GM23338 (cell line): ENCODE data around the gene BICC1. TPM values are rescaled to one million over a fixed set of nuclear protein-coding genes. Genes with fewer than 3 reads are reported as not detected.

ENCODE experiments used
- ATAC-seq: fragments of 200-7000 bp; cut with Tn5 transposase; 3 replicates; pipeline ENCODE4 v1.9.1; 2020
- DNase-seq: peaks from one replicate; pipeline ENCODE4 v3.0.0-alpha.2; 2015; ENCODE audit warnings: low spot score
- H2AFZ ChIP-seq: fragments of 200-600 bp; sonication (generic); 2 replicates; pipeline ENCODE4 v1.8.0; 2016; ENCODE audit warnings: antibody characterized with exemption, mild to moderate bottlenecking, moderate library complexity
- H3F3A ChIP-seq: fragments of 200-600 bp; sonication (generic); replicated peaks from 2 replicates; pipeline ENCODE4 v1.8.0; 2017; ENCODE audit warnings: antibody characterized with exemption, mixed run types, low read depth
- H3K27ac ChIP-seq: fragments of 200-600 bp; sonication (generic); 2 replicates; pipeline ENCODE4 v1.6.1; 2016; ENCODE audit warnings: low read depth
- H3K27me3 ChIP-seq: fragments of 200-600 bp; sonication (generic); 2 replicates; pipeline ENCODE4 v1.8.0; 2016; ENCODE audit warnings: mild to moderate bottlenecking, mixed run types, moderate library complexity; ENCODE audit not compliant: insufficient read depth
- H3K36me3 ChIP-seq: fragments of 200-600 bp; sonication (generic); 2 replicates; pipeline ENCODE4 v1.8.0; 2016; ENCODE audit warnings: mild to moderate bottlenecking; ENCODE audit not compliant: insufficient read depth
- H3K4me1 ChIP-seq: fragments of 200-600 bp; sonication (generic); 2 replicates; pipeline ENCODE4 v1.8.0; 2016; ENCODE audit warnings: mild to moderate bottlenecking, moderate library complexity; ENCODE audit not compliant: insufficient read depth
- H3K4me2 ChIP-seq: fragments of 200-600 bp; sonication (generic); 2 replicates; pipeline ENCODE4 v1.7.1; 2017; ENCODE audit warnings: mixed run types
- H3K4me3 ChIP-seq: fragments of 200-600 bp; sonication (generic); 2 replicates; pipeline ENCODE4 v1.6.1; 2016; ENCODE audit warnings: mixed run types
- H3K79me2 ChIP-seq: fragments of 200-600 bp; sonication (generic); replicated peaks from 2 replicates; pipeline ENCODE4 v1.8.0; 2017; ENCODE audit warnings: mild to moderate bottlenecking; ENCODE audit not compliant: insufficient read depth
- H3K9me2 ChIP-seq: fragments of 200-600 bp; sonication (generic); 2 replicates; pipeline ENCODE4 v1.8.0; 2017; ENCODE audit not compliant: insufficient read depth
- H4K20me1 ChIP-seq: fragments of 200-600 bp; sonication (generic); replicated peaks from 2 replicates; pipeline ENCODE4 v1.8.0; 2017; ENCODE audit warnings: mild to moderate bottlenecking; ENCODE audit not compliant: insufficient read depth
- H3K27ac Mint-ChIP-seq: 2 replicates; pipeline ENCODE4 v1.8.0; 2020; ENCODE audit warnings: inconsistent platforms, mild to moderate bottlenecking, moderate library complexity, mixed read lengths
- H3K27me3 Mint-ChIP-seq: 3 replicates; pipeline ENCODE4 v1.8.0; 2022; ENCODE audit warnings: low read depth, mild to moderate bottlenecking, moderate library complexity, mixed read lengths, inconsistent platforms; ENCODE audit not compliant: insufficient read depth, poor library complexity
- H3K36me3 Mint-ChIP-seq: 3 replicates; pipeline ENCODE4 v1.8.0; 2021; ENCODE audit warnings: low read depth, mild to moderate bottlenecking, inconsistent platforms, moderate library complexity, mixed read lengths
- H3K4me1 Mint-ChIP-seq: 3 replicates; pipeline ENCODE4 v1.8.0; 2020; ENCODE audit warnings: mild to moderate bottlenecking, inconsistent platforms, mixed read lengths
- H3K4me3 Mint-ChIP-seq: 3 replicates; pipeline ENCODE4 v1.8.0; 2021; ENCODE audit warnings: moderate library complexity, mild to moderate bottlenecking, inconsistent platforms, mixed read lengths
- H3K9me3 Mint-ChIP-seq: 3 replicates; pipeline ENCODE4 v1.8.0; 2020; ENCODE audit warnings: moderate library complexity, mild to moderate bottlenecking, inconsistent platforms, mixed read lengths
- CREB1 ChIP-seq: fragments of 250-450 bp; sonication (Bioruptor Pico); IDR thresholded peaks from 2 replicates; pipeline ENCODE4 v1.5.0; 2020; ENCODE audit warnings: low read depth, mild to moderate bottlenecking, moderate library complexity
- EZH2 ChIP-seq: fragments of 200-600 bp; sonication (generic); IDR thresholded peaks from one replicate; pipeline ENCODE4 v1.8.0; 2017; ENCODE audit warnings: antibody characterized with exemption, mild to moderate bottlenecking, low read depth; ENCODE audit not compliant: unreplicated experiment
- EZH2phosphoT487 ChIP-seq: fragments of 200-600 bp; sonication (generic); IDR thresholded peaks from one replicate; pipeline ENCODE4 v1.8.1; 2018; ENCODE audit warnings: antibody characterized with exemption; ENCODE audit not compliant: unreplicated experiment
- JUNB ChIP-seq: IDR thresholded peaks from one replicate; pipeline ENCODE4 v1.6.1; 2016; ENCODE audit warnings: antibody characterized with exemption; ENCODE audit not compliant: unreplicated experiment
- NANOG ChIP-seq: IDR thresholded peaks from 2 replicates; pipeline ENCODE4 v1.6.1; 2016; ENCODE audit warnings: antibody characterized with exemption, borderline replicate concordance
- POLR2AphosphoS5 ChIP-seq: IDR thresholded peaks from 2 replicates; pipeline ENCODE4 v1.6.1; 2016; ENCODE audit warnings: antibody characterized with exemption, low read depth
- STAT1 ChIP-seq: IDR thresholded peaks from one replicate; pipeline ENCODE4 v1.6.1; 2016; ENCODE audit warnings: antibody characterized with exemption; ENCODE audit not compliant: unreplicated experiment
- ZNF114 ChIP-seq: fragments of 250-450 bp; sonication (Bioruptor Pico); IDR thresholded peaks from 2 replicates; pipeline ENCODE4 v1.5.0; 2020; ENCODE audit warnings: mild to moderate bottlenecking, moderate library complexity
- ZNF331 ChIP-seq: fragments of 250-450 bp; sonication (Bioruptor Pico); IDR thresholded peaks from 2 replicates; pipeline ENCODE4 v1.5.0; 2020; ENCODE audit warnings: low read depth, mild to moderate bottlenecking, moderate library complexity
- polyA plus RNA-seq: library from polyadenylated mRNA; unstranded; fragments of >200 nt; fragmentation: Nextera tagmentation; extraction: Ambion mirVana; gene quantifications from 2 replicates; pipeline ENCODE4 v1.2.1, GENCODE V29; 2016
- total RNA-seq: library from RNA; depleted of rRNA; stranded (reverse); fragments of >200 nt; shearing (Covaris generic); gene quantifications from 2 replicates; pipeline ENCODE4 v1.2.3, GENCODE V29; 2014
- TF ChIP-seq, protein P1 (sequence below): IDR thresholded peaks from one replicate; pipeline ENCODE4 v1.6.1; 2018; ENCODE audit warnings: antibody characterized with exemption; ENCODE audit not compliant: unreplicated experiment
- TF ChIP-seq, protein P2 (sequence below): IDR thresholded peaks from 2 replicates; pipeline ENCODE4 v1.6.1; 2016; ENCODE audit warnings: antibody characterized with exemption
- TF ChIP-seq, protein P3 (sequence below): fragments of 250-450 bp; sonication (Bioruptor Pico); IDR thresholded peaks from 2 replicates; pipeline ENCODE4 v1.5.0; 2020; ENCODE audit warnings: mild to moderate bottlenecking, moderate library complexity
- TF ChIP-seq, protein P4 (sequence below), 2 experiments: fragments of 200-600 bp in 1 of 2; sonication (generic) in 1 of 2; conservative IDR thresholded peaks; 2 replicates each; pipeline versions ENCODE4 v1.5.1 to v1.6.1; 2016 to 2017; ENCODE audit warnings: antibody characterized with exemption in 2 of 2, low read depth in 2 of 2, mild to moderate bottlenecking in 2 of 2, moderate library complexity in 1 of 2

Gene BICC1
- total and polyA plus RNA-seq, 2 experiments from 2014 or later: 1.3 to 2.2 TPM

DNA sequence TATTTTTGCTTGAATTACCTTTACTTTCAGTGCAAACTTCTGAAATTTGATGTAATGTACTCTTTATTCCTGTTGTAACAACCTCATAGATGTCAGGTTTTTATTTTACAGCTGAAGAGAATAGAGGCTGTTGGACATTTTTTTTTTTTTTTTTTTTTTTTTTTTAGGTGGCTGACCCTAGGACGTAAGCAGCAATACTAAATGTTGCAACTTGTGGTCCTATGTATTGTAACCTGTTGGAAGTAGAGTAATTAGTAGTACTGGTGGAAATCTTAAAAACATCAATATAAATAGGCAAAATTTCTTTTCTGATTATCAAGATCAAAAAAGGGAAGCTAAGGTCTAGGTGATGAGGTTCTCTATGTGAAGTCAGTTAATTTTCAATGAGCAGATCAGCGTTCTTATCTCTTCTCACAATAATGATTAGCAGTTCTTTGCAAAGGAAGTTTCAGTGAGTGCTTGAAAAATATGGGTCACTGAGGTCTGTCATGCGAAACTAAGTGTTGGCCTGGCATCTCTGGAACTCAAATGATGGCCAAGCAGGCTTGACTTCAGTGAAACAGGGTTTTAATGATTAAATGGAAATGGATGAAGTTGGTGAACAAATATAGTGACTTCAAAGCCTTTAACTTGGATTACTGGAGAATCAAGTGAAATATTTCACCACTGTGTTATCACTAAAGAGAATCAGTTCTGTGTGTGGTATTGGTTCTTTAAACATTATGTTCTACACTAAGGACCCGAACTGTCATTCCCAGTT, 42.7 kb downstream of the BICC1 start:
- Mint-ChIP-seq H3K9me3 (peaks cover 16% of the 10 kb centered on the region; the same call in 2 of the 3 replicates), H3K4me1 (no peaks in the 10 kb centered on the region), H3K27ac (no peak overlapping the region), H3K36me3 (peaks cover 3% of the 10 kb centered on the region; the same call in 1 of the 3 replicates), H3K4me3 (no peak overlapping the region), H3K27me3 (no peaks in the 10 kb centered on the region)
- H3K4me3 ChIP-seq: no peak overlapping the region
- H3K4me2 ChIP-seq: no peak overlapping the region
- H3K9me2 ChIP-seq: no peaks in the 10 kb centered on the region
- no peaks in the 10 kb centered on the region for H4K20me1 ChIP-seq
- no peak overlapping the region for H2AFZ ChIP-seq
- no peak overlapping the region for H3K27ac ChIP-seq
- H3K4me1 ChIP-seq: no peaks in the 10 kb centered on the region
- DNase-seq: no peak
- H3K79me2 ChIP-seq: no peaks in the 10 kb centered on the region
- TF ChIP-seq JUNB: no peak
- TF ChIP-seq ZNF114 (CRISPR knock-in tag): no peak
- TF ChIP-seq, protein P1, sequence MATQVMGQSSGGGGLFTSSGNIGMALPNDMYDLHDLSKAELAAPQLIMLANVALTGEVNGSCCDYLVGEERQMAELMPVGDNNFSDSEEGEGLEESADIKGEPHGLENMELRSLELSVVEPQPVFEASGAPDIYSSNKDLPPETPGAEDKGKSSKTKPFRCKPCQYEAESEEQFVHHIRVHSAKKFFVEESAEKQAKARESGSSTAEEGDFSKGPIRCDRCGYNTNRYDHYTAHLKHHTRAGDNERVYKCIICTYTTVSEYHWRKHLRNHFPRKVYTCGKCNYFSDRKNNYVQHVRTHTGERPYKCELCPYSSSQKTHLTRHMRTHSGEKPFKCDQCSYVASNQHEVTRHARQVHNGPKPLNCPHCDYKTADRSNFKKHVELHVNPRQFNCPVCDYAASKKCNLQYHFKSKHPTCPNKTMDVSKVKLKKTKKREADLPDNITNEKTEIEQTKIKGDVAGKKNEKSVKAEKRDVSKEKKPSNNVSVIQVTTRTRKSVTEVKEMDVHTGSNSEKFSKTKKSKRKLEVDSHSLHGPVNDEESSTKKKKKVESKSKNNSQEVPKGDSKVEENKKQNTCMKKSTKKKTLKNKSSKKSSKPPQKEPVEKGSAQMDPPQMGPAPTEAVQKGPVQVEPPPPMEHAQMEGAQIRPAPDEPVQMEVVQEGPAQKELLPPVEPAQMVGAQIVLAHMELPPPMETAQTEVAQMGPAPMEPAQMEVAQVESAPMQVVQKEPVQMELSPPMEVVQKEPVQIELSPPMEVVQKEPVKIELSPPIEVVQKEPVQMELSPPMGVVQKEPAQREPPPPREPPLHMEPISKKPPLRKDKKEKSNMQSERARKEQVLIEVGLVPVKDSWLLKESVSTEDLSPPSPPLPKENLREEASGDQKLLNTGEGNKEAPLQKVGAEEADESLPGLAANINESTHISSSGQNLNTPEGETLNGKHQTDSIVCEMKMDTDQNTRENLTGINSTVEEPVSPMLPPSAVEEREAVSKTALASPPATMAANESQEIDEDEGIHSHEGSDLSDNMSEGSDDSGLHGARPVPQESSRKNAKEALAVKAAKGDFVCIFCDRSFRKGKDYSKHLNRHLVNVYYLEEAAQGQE: no peak
- no peak for TF ChIP-seq CREB1
- TF ChIP-seq, protein P2, sequence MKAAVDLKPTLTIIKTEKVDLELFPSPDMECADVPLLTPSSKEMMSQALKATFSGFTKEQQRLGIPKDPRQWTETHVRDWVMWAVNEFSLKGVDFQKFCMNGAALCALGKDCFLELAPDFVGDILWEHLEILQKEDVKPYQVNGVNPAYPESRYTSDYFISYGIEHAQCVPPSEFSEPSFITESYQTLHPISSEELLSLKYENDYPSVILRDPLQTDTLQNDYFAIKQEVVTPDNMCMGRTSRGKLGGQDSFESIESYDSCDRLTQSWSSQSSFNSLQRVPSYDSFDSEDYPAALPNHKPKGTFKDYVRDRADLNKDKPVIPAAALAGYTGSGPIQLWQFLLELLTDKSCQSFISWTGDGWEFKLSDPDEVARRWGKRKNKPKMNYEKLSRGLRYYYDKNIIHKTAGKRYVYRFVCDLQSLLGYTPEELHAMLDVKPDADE: no peak
- TF ChIP-seq EZH2phosphoT487: no peak
- no peak for TF ChIP-seq POLR2AphosphoS5
- TF ChIP-seq STAT1: no peak
- no peak for TF ChIP-seq ZNF331 (CRISPR knock-in tag)
- TF ChIP-seq, protein P3, sequence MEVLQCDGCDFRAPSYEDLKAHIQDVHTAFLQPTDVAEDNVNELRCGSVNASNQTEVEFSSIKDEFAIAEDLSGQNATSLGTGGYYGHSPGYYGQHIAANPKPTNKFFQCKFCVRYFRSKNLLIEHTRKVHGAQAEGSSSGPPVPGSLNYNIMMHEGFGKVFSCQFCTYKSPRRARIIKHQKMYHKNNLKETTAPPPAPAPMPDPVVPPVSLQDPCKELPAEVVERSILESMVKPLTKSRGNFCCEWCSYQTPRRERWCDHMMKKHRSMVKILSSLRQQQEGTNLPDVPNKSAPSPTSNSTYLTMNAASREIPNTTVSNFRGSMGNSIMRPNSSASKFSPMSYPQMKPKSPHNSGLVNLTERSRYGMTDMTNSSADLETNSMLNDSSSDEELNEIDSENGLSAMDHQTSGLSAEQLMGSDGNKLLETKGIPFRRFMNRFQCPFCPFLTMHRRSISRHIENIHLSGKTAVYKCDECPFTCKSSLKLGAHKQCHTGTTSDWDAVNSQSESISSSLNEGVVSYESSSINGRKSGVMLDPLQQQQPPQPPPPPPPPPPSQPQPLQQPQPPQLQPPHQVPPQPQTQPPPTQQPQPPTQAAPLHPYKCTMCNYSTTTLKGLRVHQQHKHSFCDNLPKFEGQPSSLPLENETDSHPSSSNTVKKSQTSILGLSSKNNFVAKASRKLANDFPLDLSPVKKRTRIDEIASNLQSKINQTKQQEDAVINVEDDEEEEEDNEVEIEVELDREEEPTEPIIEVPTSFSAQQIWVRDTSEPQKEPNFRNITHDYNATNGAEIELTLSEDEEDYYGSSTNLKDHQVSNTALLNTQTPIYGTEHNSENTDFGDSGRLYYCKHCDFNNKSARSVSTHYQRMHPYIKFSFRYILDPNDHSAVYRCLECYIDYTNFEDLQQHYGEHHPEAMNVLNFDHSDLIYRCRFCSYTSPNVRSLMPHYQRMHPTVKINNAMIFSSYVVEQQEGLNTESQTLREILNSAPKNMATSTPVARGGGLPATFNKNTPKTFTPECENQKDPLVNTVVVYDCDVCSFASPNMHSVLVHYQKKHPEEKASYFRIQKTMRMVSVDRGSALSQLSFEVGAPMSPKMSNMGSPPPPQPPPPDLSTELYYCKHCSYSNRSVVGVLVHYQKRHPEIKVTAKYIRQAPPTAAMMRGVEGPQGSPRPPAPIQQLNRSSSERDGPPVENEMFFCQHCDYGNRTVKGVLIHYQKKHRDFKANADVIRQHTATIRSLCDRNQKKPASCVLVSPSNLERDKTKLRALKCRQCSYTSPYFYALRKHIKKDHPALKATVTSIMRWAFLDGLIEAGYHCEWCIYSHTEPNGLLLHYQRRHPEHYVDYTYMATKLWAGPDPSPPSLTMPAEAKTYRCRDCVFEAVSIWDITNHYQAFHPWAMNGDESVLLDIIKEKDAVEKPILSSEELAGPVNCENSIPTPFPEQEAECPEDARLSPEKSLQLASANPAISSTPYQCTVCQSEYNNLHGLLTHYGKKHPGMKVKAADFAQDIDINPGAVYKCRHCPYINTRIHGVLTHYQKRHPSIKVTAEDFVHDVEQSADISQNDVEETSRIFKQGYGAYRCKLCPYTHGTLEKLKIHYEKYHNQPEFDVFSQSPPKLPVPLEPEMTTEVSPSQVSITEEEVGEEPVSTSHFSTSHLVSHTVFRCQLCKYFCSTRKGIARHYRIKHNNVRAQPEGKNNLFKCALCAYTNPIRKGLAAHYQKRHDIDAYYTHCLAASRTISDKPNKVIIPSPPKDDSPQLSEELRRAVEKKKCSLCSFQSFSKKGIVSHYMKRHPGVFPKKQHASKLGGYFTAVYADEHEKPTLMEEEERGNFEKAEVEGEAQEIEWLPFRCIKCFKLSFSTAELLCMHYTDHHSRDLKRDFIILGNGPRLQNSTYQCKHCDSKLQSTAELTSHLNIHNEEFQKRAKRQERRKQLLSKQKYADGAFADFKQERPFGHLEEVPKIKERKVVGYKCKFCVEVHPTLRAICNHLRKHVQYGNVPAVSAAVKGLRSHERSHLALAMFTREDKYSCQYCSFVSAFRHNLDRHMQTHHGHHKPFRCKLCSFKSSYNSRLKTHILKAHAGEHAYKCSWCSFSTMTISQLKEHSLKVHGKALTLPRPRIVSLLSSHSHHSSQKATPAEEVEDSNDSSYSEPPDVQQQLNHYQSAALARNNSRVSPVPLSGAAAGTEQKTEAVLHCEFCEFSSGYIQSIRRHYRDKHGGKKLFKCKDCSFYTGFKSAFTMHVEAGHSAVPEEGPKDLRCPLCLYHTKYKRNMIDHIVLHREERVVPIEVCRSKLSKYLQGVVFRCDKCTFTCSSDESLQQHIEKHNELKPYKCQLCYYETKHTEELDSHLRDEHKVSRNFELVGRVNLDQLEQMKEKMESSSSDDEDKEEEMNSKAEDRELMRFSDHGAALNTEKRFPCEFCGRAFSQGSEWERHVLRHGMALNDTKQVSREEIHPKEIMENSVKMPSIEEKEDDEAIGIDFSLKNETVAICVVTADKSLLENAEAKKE: no peak
- TF ChIP-seq NANOG: no peak
- TF ChIP-seq, protein P4, sequence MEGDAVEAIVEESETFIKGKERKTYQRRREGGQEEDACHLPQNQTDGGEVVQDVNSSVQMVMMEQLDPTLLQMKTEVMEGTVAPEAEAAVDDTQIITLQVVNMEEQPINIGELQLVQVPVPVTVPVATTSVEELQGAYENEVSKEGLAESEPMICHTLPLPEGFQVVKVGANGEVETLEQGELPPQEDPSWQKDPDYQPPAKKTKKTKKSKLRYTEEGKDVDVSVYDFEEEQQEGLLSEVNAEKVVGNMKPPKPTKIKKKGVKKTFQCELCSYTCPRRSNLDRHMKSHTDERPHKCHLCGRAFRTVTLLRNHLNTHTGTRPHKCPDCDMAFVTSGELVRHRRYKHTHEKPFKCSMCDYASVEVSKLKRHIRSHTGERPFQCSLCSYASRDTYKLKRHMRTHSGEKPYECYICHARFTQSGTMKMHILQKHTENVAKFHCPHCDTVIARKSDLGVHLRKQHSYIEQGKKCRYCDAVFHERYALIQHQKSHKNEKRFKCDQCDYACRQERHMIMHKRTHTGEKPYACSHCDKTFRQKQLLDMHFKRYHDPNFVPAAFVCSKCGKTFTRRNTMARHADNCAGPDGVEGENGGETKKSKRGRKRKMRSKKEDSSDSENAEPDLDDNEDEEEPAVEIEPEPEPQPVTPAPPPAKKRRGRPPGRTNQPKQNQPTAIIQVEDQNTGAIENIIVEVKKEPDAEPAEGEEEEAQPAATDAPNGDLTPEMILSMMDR (conservative IDR thresholded peaks at IDR 0.05; ENCODE audit: low read depth in 2 of 2): no peak
- TF ChIP-seq EZH2: no peak
- no peaks in the 10 kb centered on the region for H3K36me3 ChIP-seq
- ATAC-seq: no peak
- H3F3A ChIP-seq: no peaks in the 10 kb centered on the region
- no peaks in the 10 kb centered on the region for H3K27me3 ChIP-seq
